GM18520 (cell line): ENCODE measurements around the gene MICAL3.

Experiments used
- ATAC-seq: cut with Tn5 transposase; IDR thresholded peaks from one replicate; pipeline ENCODE4 v1.9.1; 2021; ENCODE audit not compliant: unreplicated experiment

Gene MICAL3

GRCh38 chr22:17955590-17956379 is 68.6 kb downstream of the MICAL3 start:
- ATAC-seq, result no peak

- no peak for ATAC-seq
These were observed 69.3 kb downstream of the MICAL3 start for GRCh38 chr22:17954860-17955587.

GRCh38 chr22:17954200-17954859 is 70.0 kb downstream of the MICAL3 start:
- no peak for ATAC-seq

- no peak for ATAC-seq
These were observed 71.2 kb downstream of the MICAL3 start for GRCh38 chr22:17953147-17953546.

GRCh38 chr22:17952273-17952801 is 72.0 kb downstream of the MICAL3 start:
- ATAC-seq, result no peak

- no peak for ATAC-seq
These were observed 73.0 kb downstream of the MICAL3 start for GRCh38 chr22:17951315-17951714.

GRCh38 chr22:17950651-17951214 is 73.6 kb downstream of the MICAL3 start:
- ATAC-seq, result no peak

- no peak for ATAC-seq
These were observed 74.5 kb downstream of the MICAL3 start for GRCh38 chr22:17949642-17950473.

- no peak for ATAC-seq
These were observed 76.3 kb downstream of the MICAL3 start for GRCh38 chr22:17948101-17948500.

- no peak for ATAC-seq
These were observed 77.5 kb downstream of the MICAL3 start for GRCh38 chr22:17946662-17947367.

GRCh38 chr22:17945888-17946648 is 78.3 kb downstream of the MICAL3 start:
- ATAC-seq, result no peak

- no peak for ATAC-seq
These were observed 79.0 kb downstream of the MICAL3 start for GRCh38 chr22:17945156-17945887.

- no peak for ATAC-seq
These were observed 80.1 kb downstream of the MICAL3 start for GRCh38 chr22:17944256-17944655.

- no peak for ATAC-seq
These were observed 80.7 kb downstream of the MICAL3 start for GRCh38 chr22:17943533-17944249.

GRCh38 chr22:17942721-17943120 is 81.6 kb downstream of the MICAL3 start:
- no peak for ATAC-seq

- ATAC-seq, result no peak
These were observed 82.6 kb downstream of the MICAL3 start for GRCh38 chr22:17941471-17942406.

GRCh38 chr22:17939579-17939978 is 84.8 kb downstream of the MICAL3 start:
- no peak for ATAC-seq
